HepG2 (cell line): ENCODE results near the gene ATG2A. TPM values are rescaled to one million over a fixed set of nuclear protein-coding genes. Genes with fewer than 3 reads are reported as not detected.

Experiments used
- BATF2 ChIP-seq: sonication (generic); formaldehyde crosslinking; IDR thresholded peaks from 2 replicates; pipeline ENCODE4 v1.8.0; 2022; ENCODE audit warnings: mild to moderate bottlenecking, missing genetic modification reagents, moderate library complexity
- DMAP1 ChIP-seq: IDR thresholded peaks from 2 replicates; pipeline ENCODE4 v1.6.1; 2016
- E2F5 ChIP-seq: sonication (generic); formaldehyde crosslinking; conservative IDR thresholded peaks from 2 replicates; pipeline ENCODE4 v1.4.0; 2020; ENCODE audit warnings: missing genetic modification reagents
- HNF1A ChIP-seq, 2 experiments: sonication (generic) in 1 of 2; formaldehyde crosslinking in 1 of 2; IDR thresholded peaks; 2 replicates each; pipeline versions ENCODE4 v1.4.0 to v1.6.1; 2016 to 2020; ENCODE audit warnings: borderline replicate concordance in 1 of 2, low read depth in 1 of 2, mild to moderate bottlenecking in 1 of 2, missing genetic modification reagents in 1 of 2
- KLF11 ChIP-seq: IDR thresholded peaks from 2 replicates; pipeline ENCODE4 v1.6.1; 2016; ENCODE audit warnings: missing compliant biosample characterization
- TP53 ChIP-seq: sonication (generic); formaldehyde crosslinking; conservative IDR thresholded peaks from 2 replicates; pipeline ENCODE4 v1.4.0; 2020; ENCODE audit warnings: missing genetic modification reagents
- ZBTB40 ChIP-seq, 2 experiments: fragments of 450-650 bp in 1 of 2; sonication (generic) in 1 of 2; formaldehyde crosslinking in 1 of 2; IDR thresholded peaks; 2 replicates each; pipeline versions ENCODE4 v1.6.1 to v1.8.0; 2016 to 2022; ENCODE audit warnings: antibody characterized with exemption in 1 of 2, mild to moderate bottlenecking in 1 of 2, missing genetic modification reagents in 1 of 2
- ZKSCAN8 ChIP-seq: IDR thresholded peaks from 2 replicates; pipeline ENCODE4 v1.6.1; 2016; ENCODE audit warnings: borderline replicate concordance, missing genetic modification reagents, missing compliant biosample characterization
- polyA plus RNA-seq, 8 experiments: library from polyadenylated mRNA; depleted of rRNA in 3 of 8; stranded (reverse) in 7 of 8; unstranded in 1 of 8; fragments of >200 nt; fragmentation: Illumina TruSeq in 4 of 8; extraction: Trizol in 4 of 8; gene quantifications; 2 replicates each; pipeline versions ENCODE4 v1.2.1 to v1.2.3, GENCODE V29; 2011 to 2016; ENCODE audit warnings: low read depth in 4 of 8, missing spikeins in 1 of 8, mixed read lengths in 1 of 8; ENCODE audit not compliant: insufficient read depth in 1 of 8
- total RNA-seq, 5 experiments: library from RNA; depleted of rRNA; stranded (reverse); fragments of >200 nt; fragmentation: Illumina TruSeq; extraction: Trizol; gene quantifications; 2 replicates each; pipeline ENCODE4 v1.2.3, GENCODE V29; 2016; ENCODE audit warnings: low read depth in 1 of 5

Gene ATG2A
- total and polyA plus RNA-seq, 2 of the 13 experiments (the other 11 are each of a cell fraction or from before 2014, with no cell fraction given) = 6.7 to 8.0 TPM

GRCh38 chr11:64854534-64855502 lies 62.2 kb downstream of the ATG2A start (continued):
- TF ChIP-seq HNF1A (IDR thresholded peaks at IDR 0.05; ENCODE audit: low read depth) (peak; percentile 44; the same call in 1 of the 2 replicates), HNF1A (CRISPR knock-in tag; IDR thresholded peaks at IDR 0.05; ENCODE audit: borderline replicate concordance) (no peak), KLF11 (no peak), BATF2 (CRISPR knock-in tag) (no peak), DMAP1 (CRISPR knock-in tag) (0 out of 2 replicates have a peak, but pooled peaks have one; percentile 39), TP53 (CRISPR knock-in tag) (no peak), ZKSCAN8 (CRISPR knock-in tag) (0 out of 2 replicates have a peak, but pooled peaks have one; percentile 14), ZBTB40 (IDR thresholded peaks at IDR 0.05) (no peak), ZBTB40 (CRISPR knock-in tag; IDR thresholded peaks at IDR 0.05) (0 out of 2 replicates have a peak, but pooled peaks have one; percentile 21), E2F5 (no peak)
